GM06990 (cell line): Measurements from ENCODE around the gene RCVRN.
A peak's percentile ranks its signal among the peaks of the same experiment; 100 is the strongest.

Experiments used
- DNase-seq: peaks from one replicate; pipeline ENCODE4 v3.0.0-alpha.2; 2011; ENCODE audit not compliant: insufficient read length; ENCODE audit errors: extremely low read depth
- H3K27me3 ChIP-seq: replicated peaks from 2 replicates; pipeline ENCODE4 v1.6.0; 2011; ENCODE audit warnings: low read length; ENCODE audit not compliant: control insufficient read depth, insufficient read depth
- H3K36me3 ChIP-seq: 2 replicates; pipeline ENCODE4 v1.5.1; 2011; ENCODE audit warnings: low read length; ENCODE audit not compliant: control insufficient read depth, insufficient read depth
- H3K4me3 ChIP-seq: replicated peaks from 2 replicates; pipeline ENCODE4 v1.5.1; 2011; ENCODE audit warnings: low read depth, mild to moderate bottlenecking, control low read depth, low read length
- TF ChIP-seq, protein P1 (sequence below): IDR thresholded peaks from 2 replicates; pipeline ENCODE4 v1.5.1; 2011; ENCODE audit warnings: low read length, control low read depth, mild to moderate bottlenecking, inconsistent platforms; ENCODE audit not compliant: insufficient read depth, poor library complexity, severe bottlenecking

Gene RCVRN

DNA sequence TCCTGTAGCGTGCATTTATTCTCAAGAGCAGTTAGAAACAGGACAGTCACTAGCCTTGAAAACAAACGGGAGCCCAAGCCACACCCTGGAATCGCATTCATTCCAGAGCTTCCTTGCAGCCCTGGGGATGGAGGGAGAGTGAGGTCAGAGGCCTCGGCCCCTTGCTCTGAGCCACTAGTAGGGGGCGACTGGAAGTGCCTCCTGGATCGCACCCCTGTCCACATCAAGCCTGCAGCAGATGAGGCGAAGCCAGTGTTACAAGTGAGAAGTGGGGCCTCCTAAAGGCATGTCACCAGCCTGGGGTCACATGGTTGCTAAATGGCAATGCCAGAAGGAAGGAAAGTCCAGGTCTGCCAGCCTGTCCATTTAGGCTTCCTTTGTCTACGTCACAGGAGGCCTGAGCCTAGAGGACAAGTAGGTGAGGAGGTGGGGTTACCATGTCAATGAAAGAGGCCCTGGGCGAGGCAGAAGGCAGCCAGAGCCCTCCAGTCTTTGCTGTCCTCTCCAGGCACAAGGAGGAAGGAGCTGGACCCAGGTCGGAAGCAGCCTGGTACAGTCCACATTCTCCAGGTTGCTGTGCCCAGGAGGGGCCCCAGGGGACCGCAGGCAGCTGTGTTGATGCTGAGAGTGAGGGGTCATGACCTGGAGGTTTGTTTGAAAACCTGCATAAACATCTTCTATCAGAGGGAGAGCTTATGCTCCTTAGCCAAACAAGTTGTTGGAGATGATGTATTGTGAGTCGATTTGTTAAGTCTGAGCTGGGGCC lies 3.0 kb upstream of the RCVRN start:
- no peak for DNase-seq
- no peaks in the 10 kb centered on the region; the same call in 1 of the 2 replicates for H3K27me3 ChIP-seq
- H3K4me3 ChIP-seq = no peak overlapping the region
- TF ChIP-seq, protein P1, sequence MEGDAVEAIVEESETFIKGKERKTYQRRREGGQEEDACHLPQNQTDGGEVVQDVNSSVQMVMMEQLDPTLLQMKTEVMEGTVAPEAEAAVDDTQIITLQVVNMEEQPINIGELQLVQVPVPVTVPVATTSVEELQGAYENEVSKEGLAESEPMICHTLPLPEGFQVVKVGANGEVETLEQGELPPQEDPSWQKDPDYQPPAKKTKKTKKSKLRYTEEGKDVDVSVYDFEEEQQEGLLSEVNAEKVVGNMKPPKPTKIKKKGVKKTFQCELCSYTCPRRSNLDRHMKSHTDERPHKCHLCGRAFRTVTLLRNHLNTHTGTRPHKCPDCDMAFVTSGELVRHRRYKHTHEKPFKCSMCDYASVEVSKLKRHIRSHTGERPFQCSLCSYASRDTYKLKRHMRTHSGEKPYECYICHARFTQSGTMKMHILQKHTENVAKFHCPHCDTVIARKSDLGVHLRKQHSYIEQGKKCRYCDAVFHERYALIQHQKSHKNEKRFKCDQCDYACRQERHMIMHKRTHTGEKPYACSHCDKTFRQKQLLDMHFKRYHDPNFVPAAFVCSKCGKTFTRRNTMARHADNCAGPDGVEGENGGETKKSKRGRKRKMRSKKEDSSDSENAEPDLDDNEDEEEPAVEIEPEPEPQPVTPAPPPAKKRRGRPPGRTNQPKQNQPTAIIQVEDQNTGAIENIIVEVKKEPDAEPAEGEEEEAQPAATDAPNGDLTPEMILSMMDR = no peak
- H3K36me3 ChIP-seq = no peaks in the 10 kb centered on the region

DNA sequence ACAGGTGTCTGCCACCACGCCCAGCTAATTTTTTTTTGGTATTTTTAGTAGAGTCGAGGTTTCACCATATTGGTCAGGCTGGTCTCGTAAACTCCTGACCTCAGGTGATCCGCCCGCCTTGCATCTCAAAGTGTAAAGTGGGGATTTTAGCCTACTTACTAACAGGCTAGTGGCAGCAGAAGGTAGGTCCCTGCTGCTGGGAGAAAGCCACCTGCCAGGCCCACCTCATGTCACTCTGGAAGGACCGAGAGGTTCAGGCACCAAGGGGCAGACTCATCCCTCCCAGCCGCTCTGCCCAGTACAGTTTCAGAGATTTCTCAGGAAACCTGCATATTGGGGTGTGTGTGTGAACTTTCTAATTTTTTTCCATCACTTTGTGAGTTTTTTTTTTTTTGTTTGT lies 2.1 kb upstream of the RCVRN start:
- DNase-seq = no peak
- H3K27me3 ChIP-seq = no peaks in the 10 kb centered on the region; the same call in 1 of the 2 replicates
- H3K36me3 ChIP-seq = no peaks in the 10 kb centered on the region
- no peak overlapping the region for H3K4me3 ChIP-seq
- TF ChIP-seq, protein P1 = no peak

DNA sequence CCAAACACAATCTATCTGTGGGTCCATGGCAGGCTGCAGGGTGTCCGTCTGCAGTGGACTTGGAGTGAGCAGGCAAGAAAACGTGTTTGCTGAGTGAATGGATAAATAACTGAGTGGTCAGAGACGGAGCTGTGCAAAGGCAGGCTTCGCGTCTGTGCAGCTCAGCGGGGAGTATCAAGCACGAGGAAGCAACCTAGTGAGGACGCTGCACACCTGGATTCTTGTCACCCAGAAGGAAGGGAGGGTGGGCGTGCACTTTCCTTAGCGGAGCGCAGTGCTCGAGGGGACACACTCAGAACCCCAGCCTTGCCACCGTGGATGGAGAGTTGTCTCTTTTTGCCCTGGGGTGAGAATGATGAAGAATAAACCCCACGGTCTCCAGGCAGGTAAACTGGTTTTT lies 1.5 kb upstream of the RCVRN start:
- TF ChIP-seq, protein P1 = no peak
- Histone ChIP-seq H3K36me3 (no peaks in the 10 kb centered on the region), H3K4me3 (no peak overlapping the region), H3K27me3 (no peaks in the 10 kb centered on the region; the same call in 1 of the 2 replicates)
- DNase-seq = no peak

DNA sequence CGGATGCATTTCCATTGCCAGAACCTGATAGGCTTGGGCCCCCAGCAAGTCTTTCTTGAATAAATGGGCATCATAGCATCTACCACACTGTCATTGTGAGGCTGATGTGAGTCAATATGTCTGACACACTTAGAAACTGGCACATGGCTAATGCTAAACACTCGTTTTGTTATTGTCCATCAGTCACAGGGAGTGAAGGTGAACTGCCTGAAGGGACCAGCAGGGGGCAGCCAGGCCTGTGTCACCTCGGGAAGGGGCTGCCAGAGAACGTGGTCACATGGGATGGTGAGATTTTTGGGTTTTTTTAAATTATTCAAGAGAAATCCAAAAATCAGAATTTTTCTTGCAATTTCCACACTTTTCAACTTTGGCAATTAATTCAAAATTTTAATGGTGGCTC lies 831 bp upstream of the RCVRN start:
- DNase-seq = no peak
- no peaks in the 10 kb centered on the region for H3K36me3 ChIP-seq
- TF ChIP-seq, protein P1 = peak; percentile 84
- no peaks in the 10 kb centered on the region; the same call in 1 of the 2 replicates for H3K27me3 ChIP-seq
- H3K4me3 ChIP-seq = no peak overlapping the region

DNA sequence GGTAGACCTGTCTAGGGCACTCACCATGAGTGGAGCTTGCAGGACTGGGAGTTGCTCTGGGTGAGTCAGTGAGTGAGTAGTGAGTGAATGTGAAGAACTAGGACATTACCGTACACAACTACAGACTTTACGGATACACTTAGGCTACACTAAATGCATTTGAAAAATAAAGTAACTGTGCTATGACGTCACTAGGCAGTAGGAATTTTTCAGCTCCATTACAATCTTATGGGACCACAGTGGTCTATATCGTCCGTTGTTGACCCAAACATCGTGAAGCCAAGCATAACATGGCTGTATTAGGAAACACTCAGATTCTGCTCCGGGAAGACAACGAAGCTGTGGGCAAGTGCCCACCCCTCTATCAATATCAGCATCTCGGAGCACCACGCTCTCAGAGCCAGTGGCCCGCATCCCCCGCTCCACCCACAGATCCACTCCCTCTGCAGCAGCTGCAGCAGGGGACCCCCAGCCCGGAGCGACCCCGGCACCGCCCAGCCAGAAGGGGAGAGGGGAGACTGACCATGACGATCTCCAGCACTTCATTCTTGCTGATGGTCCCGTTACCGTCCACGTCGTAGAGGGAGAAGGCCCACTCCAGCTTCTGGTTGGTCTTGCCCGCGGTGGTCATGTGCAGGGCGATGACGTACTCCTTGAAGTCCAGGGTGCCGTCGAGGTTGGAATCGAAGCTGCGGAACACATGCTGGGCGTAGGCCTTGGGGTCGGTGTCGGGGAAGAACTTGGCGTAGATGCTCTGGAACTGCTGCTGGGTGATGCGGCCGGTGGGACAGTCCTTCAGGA lies 594 bp downstream of the RCVRN start:
- no peak overlapping the region for H3K4me3 ChIP-seq
- H3K27me3 ChIP-seq = peaks cover 1% of the 10 kb centered on the region; the same call in 1 of the 2 replicates
- DNase-seq = no peak
- TF ChIP-seq, protein P1 = no peak
- no peaks in the 10 kb centered on the region for H3K36me3 ChIP-seq
